Measurements from ENCODE around the gene NUDT5. TPM values are rescaled to one million over a fixed set of nuclear protein-coding genes. Genes with fewer than 3 reads are reported as not detected.

NUDT5 gene
- total and polyA plus RNA-seq, 2 of the 13 experiments (the other 11 are each of a cell fraction or from before 2014, with no cell fraction given) = 79.6 to 134 TPM

GRCh38 chr10:12129222-12130111, 66.2 kb downstream of the NUDT5 start, which contains the start of gene SEC61A2 (continued):
- TF ChIP-seq, protein P1, sequence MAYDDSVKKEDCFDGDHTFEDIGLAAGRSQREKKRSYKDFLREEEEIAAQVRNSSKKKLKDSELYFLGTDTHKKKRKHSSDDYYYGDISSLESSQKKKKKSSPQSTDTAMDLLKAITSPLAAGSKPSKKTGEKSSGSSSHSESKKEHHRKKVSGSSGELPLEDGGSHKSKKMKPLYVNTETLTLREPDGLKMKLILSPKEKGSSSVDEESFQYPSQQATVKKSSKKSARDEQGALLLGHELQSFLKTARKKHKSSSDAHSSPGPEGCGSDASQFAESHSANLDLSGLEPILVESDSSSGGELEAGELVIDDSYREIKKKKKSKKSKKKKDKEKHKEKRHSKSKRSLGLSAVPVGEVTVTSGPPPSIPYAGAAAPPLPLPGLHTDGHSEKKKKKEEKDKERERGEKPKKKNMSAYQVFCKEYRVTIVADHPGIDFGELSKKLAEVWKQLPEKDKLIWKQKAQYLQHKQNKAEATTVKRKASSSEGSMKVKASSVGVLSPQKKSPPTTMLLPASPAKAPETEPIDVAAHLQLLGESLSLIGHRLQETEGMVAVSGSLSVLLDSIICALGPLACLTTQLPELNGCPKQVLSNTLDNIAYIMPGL (CRISPR knock-in tag; IDR thresholded peaks at IDR 0.05; ENCODE audit: borderline replicate concordance in 1 of 2, low read depth in 1 of 2) = peak; percentile 16 to 79; a peak in 2 of 4 replicates
- TF ChIP-seq CENPX (CRISPR knock-in tag; IDR thresholded peaks at IDR 0.05) (no peak), REL (CRISPR knock-in tag; conservative IDR thresholded peaks at IDR 0.05) (no peak), GLI4 (CRISPR knock-in tag; IDR thresholded peaks at IDR 0.05; ENCODE audit: borderline replicate concordance) (no peak), ZNF333 (CRISPR knock-in tag; IDR thresholded peaks at IDR 0.05; ENCODE audit: borderline replicate concordance) (peak; percentile 69; the same call in 1 of the 2 replicates), DR1 (CRISPR knock-in tag; IDR thresholded peaks at IDR 0.05) (peak; percentile 35; the same call in 1 of the 2 replicates), BATF2 (CRISPR knock-in tag; IDR thresholded peaks at IDR 0.05) (no peak), BHLHE40 (IDR thresholded peaks at IDR 0.05; ENCODE audit: low read length) (0 out of 2 replicates have a peak, but pooled peaks have one; percentile 8), PATZ1 (CRISPR knock-in tag; IDR thresholded peaks at IDR 0.05) (no peak), NPAS2 (CRISPR knock-in tag; IDR thresholded peaks at IDR 0.05; ENCODE audit: borderline replicate concordance) (no peak), ZNF775 (CRISPR knock-in tag; IDR thresholded peaks at IDR 0.05; ENCODE audit: borderline replicate concordance) (no peak), ZNF512B (CRISPR knock-in tag; IDR thresholded peaks at IDR 0.05; ENCODE audit: borderline replicate concordance) (no peak), ZNF501 (CRISPR knock-in tag; IDR thresholded peaks at IDR 0.05) (no peak), ZEB1 (IDR thresholded peaks at IDR 0.05; ENCODE audit: insufficient replicate concordance, low read depth) (no peak), MYC (CRISPR knock-in tag; IDR thresholded peaks at IDR 0.05; ENCODE audit: borderline replicate concordance) (peak; percentile 29; the same call in 1 of the 2 replicates), NKX3-1 (CRISPR knock-in tag; IDR thresholded peaks at IDR 0.05) (no peak), FOXA1 (IDR thresholded peaks at IDR 0.05) (no peak), FOXA1 (CRISPR knock-in tag; IDR thresholded peaks at IDR 0.05) (no peak)
- TF ChIP-seq, protein P2, sequence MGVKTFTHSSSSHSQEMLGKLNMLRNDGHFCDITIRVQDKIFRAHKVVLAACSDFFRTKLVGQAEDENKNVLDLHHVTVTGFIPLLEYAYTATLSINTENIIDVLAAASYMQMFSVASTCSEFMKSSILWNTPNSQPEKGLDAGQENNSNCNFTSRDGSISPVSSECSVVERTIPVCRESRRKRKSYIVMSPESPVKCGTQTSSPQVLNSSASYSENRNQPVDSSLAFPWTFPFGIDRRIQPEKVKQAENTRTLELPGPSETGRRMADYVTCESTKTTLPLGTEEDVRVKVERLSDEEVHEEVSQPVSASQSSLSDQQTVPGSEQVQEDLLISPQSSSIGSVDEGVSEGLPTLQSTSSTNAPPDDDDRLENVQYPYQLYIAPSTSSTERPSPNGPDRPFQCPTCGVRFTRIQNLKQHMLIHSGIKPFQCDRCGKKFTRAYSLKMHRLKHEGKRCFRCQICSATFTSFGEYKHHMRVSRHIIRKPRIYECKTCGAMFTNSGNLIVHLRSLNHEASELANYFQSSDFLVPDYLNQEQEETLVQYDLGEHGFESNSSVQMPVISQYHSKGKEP (CRISPR knock-in tag; IDR thresholded peaks at IDR 0.05) = no peak

All from HepG2 (cell line).